H54 (cell line): Measurements from ENCODE around the gene TAF1D.
"Not testable (repeated sequence)": the region's sequence is repeated elsewhere in the genome, so short reads cannot be mapped to it uniquely, and the experiment has no call there.

ENCODE experiments used
- DNase-seq: peaks from one replicate; pipeline ENCODE4 v3.0.0; 2011; ENCODE audit warnings: low spot score, mixed read lengths; ENCODE audit not compliant: insufficient read length
- FAIRE-seq: peaks from 3 replicates; lab custom pipeline; 2011; peaks lifted over from hg19 to GRCh38; lab: Jason Lieb, UNC
- POLR2A ChIP-seq: IDR thresholded peaks from 2 replicates; pipeline ENCODE4 v1.6.1; 2011; ENCODE audit warnings: low read depth, mild to moderate bottlenecking, low read length

TAF1D gene

DNA sequence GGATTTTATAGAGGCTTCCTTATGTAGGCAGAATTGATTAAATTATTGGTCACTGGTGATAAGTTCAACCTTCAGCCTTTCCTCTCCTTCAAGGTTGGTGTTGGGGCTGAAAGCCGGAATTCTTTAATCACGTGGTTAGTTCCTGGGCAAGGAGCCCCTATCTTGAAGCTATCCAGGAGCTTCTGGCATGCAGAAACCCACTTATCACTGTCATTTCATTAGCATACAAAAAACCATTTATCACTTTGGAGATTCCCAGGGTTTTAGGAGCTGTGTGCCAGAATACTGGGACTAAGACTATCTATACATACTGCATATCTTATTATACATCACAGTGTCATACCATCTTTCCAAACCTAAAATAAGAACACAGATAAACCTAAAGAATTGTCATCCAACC is 24.3 kb upstream of the TAF1D start:
- DNase-seq: no peak
- no peak for TF ChIP-seq POLR2A
- FAIRE-seq: no peak

DNA sequence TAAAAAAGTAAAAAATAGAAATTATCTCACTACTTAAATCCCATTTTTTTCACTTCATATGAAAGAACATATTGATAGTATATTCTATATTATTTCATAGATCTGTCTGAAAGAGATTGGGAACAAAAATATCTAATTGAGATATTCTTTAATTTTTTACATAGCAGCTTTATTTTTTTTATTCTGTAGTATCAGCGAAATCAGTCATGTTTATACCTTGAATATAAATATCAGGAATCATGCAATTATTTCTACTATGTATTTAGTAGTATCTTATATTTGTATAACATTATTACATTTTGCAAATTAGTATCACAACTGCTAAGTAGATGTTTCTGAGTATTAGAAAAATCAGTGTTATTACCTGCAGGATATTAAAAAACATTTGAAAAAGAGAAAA is 20.6 kb upstream of the TAF1D start:
- FAIRE-seq: no peak
- TF ChIP-seq POLR2A: no peak

DNA sequence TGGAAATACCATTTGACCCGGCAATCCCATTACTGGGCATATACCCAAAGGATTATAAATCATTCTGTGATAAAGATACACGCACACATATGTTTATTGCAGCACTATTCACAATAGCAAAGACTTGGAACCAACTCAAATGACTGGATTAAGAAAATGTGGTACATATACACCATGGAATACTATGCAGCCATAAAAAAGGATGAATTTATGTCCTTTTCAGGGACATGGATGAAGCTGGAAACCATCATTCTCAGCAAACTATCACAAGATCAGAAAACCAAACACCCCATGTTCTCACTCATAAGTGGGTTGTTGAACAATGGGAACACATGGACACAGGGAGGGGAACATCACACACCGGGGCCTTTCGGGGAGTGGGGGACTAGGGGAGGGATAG is 17.8 kb upstream of the TAF1D start:
- not testable (repeated sequence) for FAIRE-seq, DNase-seq

More for the DNA sequence above, 20.6 kb upstream of the TAF1D start:
- no peak for DNase-seq

DNA sequence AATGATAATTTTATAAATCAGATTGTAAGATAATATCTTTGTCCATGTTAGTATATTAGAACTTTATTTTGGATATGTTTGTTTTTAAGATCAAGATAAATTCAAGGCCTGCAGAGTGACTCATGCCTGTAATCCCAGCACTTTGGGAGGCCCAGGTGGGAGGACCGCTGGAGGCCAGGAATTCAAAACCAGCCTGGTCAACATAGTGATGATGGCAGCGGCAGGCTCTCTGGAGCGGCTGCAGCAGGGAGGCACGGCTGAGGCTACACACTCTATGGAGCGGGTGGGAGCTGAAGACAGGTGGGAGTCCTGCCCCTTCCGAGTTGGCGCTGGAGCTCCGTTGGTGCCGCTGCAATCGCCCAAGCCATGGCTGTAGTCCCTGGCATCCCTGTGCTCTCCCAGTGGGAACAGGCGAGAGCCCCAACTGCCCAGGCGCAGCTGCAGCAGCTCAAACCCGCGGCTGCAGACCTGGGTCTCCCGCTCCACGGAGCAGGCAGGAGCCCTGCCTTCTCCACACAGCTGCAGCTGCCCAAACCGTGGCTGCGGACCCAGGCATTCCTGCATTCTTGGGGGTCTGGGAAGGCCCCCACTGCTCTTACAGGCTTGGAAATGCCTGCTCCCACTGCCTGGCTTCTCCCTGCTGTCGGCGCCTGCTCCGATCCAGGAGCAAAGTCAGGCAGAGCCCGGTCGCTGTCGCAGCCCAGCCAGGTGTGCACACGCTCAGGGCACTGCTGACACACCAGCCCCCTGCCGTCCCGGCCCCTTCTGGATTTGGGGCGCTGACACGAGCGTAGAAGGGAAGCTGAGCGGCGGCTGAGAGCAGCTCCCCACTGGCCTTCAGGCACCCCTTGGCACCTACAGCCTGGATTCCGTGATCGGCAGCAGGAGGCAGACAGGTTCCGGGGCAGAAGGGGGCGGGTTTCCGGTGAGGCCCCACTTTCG is 16.9 kb upstream of the TAF1D start:
- TF ChIP-seq POLR2A: no peak
- FAIRE-seq: no peak
- DNase-seq: no peak

DNA sequence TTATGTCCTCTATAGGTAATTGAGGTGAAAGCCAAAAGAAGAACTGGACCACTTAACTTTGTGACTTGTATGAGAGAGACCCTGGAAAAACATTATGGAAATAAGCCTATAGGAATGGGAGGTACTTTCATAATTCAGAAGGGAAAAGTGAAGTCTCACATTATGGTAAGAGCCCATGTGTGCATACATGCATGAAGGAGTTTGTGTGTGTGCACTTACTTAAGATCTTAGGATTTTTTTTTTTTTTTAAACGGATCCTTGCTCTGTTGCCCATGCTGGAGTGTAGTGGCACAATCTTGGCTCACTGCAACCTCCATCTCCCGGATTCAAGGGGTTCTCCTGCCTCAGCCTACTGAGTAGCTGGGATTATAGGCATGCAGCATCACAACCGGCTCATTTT is 16.0 kb upstream of the TAF1D start:
- DNase-seq: no peak
- FAIRE-seq: no peak
- no peak for TF ChIP-seq POLR2A

DNA sequence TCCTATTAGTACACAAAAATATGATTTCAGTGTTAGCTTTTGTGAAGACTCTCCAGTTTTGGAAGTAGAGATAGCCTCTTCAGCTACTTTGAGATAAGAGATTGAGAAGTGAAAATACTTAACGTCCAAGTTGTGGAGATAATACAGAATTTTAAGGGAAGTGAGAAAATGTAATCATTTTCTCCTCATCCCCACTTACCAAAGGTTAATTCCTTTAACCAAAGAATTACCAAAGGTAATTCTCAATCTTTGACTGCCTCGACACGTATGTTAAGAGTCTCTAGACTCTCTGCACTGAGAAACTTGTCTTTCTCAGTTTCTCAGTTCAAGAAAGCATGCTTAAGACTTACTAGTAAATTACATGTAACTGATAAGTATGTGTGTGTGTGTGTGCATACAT is 15.5 kb upstream of the TAF1D start:
- DNase-seq (no peak), FAIRE-seq (no peak)
- no peak for TF ChIP-seq POLR2A

DNA sequence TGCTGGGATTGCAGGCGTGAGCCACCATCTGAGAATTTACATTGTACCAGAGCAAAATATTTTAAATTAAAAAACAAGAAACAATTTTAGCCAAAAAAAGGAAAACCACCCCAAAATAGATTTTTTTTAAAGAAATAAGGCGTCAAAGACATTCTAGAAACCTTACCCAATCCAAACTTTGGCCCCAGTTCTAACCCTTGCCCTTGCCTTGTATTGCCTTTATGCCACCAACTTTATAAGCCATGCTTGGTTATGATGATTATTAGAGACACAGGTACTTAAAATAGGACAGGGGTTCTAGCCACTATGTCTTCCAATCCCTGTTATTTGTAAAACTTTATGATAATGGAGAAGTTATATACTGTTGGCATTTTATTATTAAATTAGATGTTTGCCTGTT is 11.9 kb upstream of the TAF1D start:
- TF ChIP-seq POLR2A: no peak
- FAIRE-seq (no peak), DNase-seq (no peak)

DNA sequence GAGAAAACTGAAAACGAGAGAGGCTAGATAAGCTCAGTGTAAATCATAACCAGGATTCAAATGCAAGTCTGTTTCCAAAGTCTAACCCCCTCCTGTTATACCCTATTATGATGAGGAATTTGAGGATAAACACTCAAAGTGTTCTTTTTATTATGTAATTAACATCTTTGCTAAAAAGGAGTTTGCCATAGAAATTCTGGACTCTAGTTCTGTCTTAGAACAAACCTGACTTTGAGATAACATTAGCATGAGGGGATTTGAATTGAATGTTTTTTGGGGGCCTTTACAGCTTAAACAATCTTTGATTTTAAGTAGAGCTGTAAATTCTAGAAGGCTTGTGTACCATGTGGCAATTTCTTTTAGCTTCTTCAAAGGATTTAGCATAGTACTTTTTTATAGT is 9.7 kb upstream of the TAF1D start:
- no peak for DNase-seq
- no peak for TF ChIP-seq POLR2A
- FAIRE-seq: no peak

DNA sequence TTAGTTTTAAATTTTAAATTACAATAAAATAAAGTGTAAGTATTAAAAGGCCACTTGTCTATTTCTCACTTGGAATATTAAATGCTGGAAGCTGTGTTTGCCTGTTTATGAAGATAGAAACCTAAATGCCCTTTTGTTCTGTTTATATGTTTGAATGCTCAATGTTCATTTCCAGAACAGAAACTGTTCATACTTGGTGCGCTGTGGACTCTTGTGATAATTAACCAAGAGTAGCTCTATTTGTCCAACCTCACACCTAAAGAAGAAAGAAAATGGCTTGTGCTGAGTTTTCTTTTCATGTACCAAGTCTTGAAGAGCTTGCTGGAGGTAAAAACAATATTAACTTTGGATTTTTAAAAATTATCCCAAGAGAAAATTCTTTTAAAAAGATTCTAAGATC is 5.8 kb upstream of the TAF1D start:
- no peak for DNase-seq
- TF ChIP-seq POLR2A: no peak
- FAIRE-seq: no peak

DNA sequence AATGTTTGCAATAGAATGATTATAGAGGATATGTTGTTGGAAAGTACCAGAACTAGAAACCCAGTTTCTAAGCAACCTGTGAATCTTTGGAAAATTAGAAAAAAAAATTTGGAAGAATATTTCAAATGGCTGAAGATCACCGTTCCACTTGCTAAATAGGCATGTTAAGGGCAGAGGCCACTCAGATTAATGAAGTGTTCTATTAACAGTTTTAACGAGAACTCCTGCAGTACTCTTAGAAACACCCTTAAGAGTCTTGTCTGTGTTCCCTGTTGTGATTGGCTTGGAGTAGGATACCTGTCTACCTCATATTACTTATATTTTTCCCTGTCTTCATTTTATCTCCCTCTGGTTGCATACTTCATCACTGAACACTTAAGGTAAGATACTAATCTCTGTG is 4.8 kb upstream of the TAF1D start:
- TF ChIP-seq POLR2A: no peak
- no peak for DNase-seq
- FAIRE-seq: no peak

DNA sequence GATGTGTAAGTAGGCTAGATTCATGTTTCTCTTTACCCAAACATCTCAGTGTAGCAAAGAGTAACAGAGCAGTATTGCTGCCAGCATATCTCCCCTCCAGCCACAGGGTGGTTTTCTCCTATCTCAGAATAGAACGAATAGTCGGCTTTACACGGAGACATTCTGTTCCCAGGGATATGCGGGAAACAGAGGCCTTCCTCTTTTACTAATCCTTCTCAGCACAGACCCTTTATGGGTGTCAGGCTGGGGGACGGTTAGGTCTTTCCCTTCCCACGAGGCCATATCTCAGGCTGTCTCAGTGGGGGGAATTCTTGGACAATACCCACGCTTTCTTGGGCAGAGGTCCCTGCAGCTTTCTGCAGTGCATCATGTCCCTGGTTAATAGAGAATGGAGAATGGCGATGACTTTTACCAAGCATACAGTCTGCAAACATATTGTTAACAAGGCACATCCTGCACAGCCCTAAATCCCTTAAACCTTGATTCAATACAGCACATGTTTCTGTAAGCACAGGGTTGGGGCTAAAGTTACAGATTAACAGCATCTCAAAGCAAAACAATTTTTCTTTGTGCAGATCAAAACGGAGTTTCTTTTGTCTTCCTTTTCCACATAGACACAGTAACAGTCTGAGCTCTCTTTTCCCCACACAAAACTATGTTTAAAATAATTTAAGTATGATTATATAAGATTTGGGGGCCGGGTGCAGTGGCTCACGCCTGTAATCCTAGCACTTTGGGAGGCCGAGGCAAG is 3.9 kb upstream of the TAF1D start:
- not testable (repeated sequence) for FAIRE-seq, DNase-seq

DNA sequence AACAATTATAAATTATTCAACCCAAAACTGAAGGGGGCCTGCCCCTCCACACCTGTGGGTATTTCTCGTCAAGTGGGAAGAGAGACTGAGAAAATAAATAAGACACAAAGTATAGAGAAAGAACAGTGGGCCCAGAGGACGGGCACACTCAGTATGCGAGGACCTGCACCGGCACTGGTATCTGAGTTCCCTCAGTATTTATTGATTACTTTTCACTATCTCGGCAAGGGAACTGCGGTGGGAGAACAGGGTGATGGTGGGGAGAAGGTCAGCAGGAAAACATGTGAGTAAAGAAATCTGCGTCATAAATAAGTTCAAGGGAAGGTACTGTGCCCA is 3.3 kb upstream of the TAF1D start:
- no peak for DNase-seq
- no peak for FAIRE-seq
- TF ChIP-seq POLR2A: no peak

DNA sequence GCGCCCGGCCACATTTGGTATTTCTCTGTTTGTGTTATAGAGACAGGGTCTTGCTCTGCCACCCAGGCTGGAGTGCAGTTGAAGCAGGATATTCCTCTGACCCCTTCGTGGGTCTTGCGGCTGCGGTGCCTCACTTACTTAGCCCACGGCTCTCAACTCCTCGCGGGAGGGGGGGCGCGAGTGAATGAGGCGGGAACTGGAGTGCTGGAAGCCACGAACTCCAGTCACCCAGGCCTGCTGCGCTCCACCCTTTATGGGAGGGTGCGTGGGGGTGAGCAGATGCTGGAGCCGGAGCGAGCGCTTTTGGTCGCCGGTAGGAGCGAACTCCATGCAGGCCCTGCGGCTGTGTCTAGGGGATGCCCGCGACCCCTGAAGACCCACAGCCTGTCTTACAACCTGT is 2.0 kb upstream of the TAF1D start:
- no peak for FAIRE-seq
- no peak for TF ChIP-seq POLR2A
- no peak for DNase-seq

DNA sequence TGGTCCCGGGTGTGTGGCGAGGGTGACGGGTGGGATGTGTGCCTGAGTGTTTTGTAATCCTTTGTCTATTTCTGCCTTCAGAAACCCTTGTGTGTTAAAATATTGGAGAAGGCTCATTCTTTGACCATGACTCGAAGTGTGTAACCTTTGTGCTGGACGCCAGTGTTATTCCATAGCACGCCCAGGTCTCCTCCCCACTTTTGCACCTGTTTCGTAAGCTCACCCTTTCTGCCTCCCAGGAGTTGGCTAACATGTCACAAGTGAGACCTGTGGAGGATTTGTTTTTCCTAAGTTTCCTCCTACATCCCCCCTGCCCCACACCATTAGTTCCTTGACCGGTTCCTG is 559 bp upstream of the TAF1D start:
- FAIRE-seq (peak; percentile 36), DNase-seq (peak; percentile 19)
- no peak for TF ChIP-seq POLR2A

DNA sequence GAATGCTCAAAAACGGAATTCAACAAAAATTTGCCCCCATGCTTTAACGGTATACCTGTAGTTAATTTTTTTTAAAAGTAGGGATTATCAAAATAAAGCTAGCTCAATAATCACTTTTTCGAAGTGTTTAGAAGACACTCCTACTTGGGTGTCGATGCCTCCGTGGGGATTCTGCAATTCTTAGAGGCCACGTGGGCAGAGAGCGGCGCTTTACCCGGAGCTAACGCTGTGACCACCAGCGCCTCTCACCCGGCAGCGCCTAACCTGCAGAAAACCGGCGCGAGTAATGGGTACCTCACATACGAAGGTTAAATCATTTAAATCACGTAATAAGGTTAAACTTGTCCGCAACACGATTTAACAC is 583 bp downstream of the TAF1D start:
- DNase-seq: no peak
- no peak for TF ChIP-seq POLR2A
- no peak for FAIRE-seq
